PC-9 (cell line): Measurements from ENCODE around the gene CIT. TPM values are rescaled to one million over a fixed set of nuclear protein-coding genes. Genes with fewer than 3 reads are reported as not detected.

Experiments
- BruUV-seq: library from RNA; stranded (reverse); fragments of 400-500 nt; replicated peaks from 2 replicates; lab custom pipeline; 2021; lab: Mats Ljungman, UMichigan
- CTCF ChIA-PET: fragments of 300-600 bp; sonication (Branson Sonifier 250); formaldehyde crosslinking; loops from one replicate; lab custom pipeline; 2022; ENCODE audit warnings: antibody characterized with exemption; lab: Charles Lee
- POLR2A ChIA-PET: fragments of 300-600 bp; sonication (Branson Sonifier 250); formaldehyde crosslinking; loops from one replicate; lab custom pipeline; 2022; ENCODE audit warnings: antibody characterized with exemption; ENCODE audit not compliant: unreplicated experiment; lab: Charles Lee
- DNase-seq, 2 experiments: peaks; one replicate each; pipeline versions ENCODE4 v3.0.0 to v3.0.0-alpha.2; 2015 to 2022; ENCODE audit warnings: mixed read lengths in 1 of 2
- H2AFZ ChIP-seq: fragments of 200-600 bp; sonication (generic); 2 replicates; pipeline ENCODE4 v1.8.1; 2017; ENCODE audit warnings: antibody characterized with exemption
- H3F3A ChIP-seq: fragments of 200-600 bp; sonication (generic); 2 replicates; pipeline ENCODE4 v1.8.1; 2017; ENCODE audit warnings: antibody characterized with exemption, mild to moderate bottlenecking, low read depth; ENCODE audit not compliant: insufficient read depth
- H3K27ac ChIP-seq: fragments of 200-600 bp; sonication (generic); 2 replicates; pipeline ENCODE4 v1.6.1; 2016; ENCODE audit warnings: mixed run types
- H3K27me3 ChIP-seq: fragments of 200-600 bp; sonication (generic); 2 replicates; pipeline ENCODE4 v1.6.1; 2016; ENCODE audit warnings: low read depth, mixed run types; ENCODE audit not compliant: insufficient read depth
- H3K36me3 ChIP-seq: fragments of 200-600 bp; sonication (generic); 2 replicates; pipeline ENCODE4 v1.6.1; 2016; ENCODE audit warnings: low read depth, mixed run types
- H3K4me1 ChIP-seq: fragments of 200-600 bp; sonication (generic); replicated peaks from 2 replicates; pipeline ENCODE4 v1.6.1; 2016; ENCODE audit warnings: mixed run types; ENCODE audit not compliant: insufficient read depth
- H3K4me2 ChIP-seq: fragments of 200-600 bp; sonication (generic); 2 replicates; pipeline ENCODE4 v1.6.1; 2017; ENCODE audit warnings: mixed run types
- H3K4me3 ChIP-seq: fragments of 200-600 bp; sonication (generic); 2 replicates; pipeline ENCODE4 v1.6.1; 2016; ENCODE audit warnings: mixed run types
- H3K79me2 ChIP-seq: fragments of 200-600 bp; sonication (generic); 2 replicates; pipeline ENCODE4 v1.6.1; 2017; ENCODE audit warnings: low read depth, mixed run types
- H3K9me2 ChIP-seq: fragments of 200-600 bp; sonication (generic); 2 replicates; pipeline ENCODE4 v1.8.1; 2017; ENCODE audit warnings: mild to moderate bottlenecking; ENCODE audit not compliant: insufficient read depth
- H3K9me3 ChIP-seq: fragments of 200-600 bp; sonication (generic); 2 replicates; pipeline ENCODE4 v1.8.1; 2016; ENCODE audit warnings: low read depth; ENCODE audit not compliant: insufficient read depth
- H4K20me1 ChIP-seq: fragments of 200-600 bp; sonication (generic); 2 replicates; pipeline ENCODE4 v1.8.1; 2017; ENCODE audit not compliant: insufficient read depth
- EZH2 ChIP-seq: fragments of 200-600 bp; sonication (generic); IDR thresholded peaks from 2 replicates; pipeline ENCODE4 v1.8.0; 2017; ENCODE audit warnings: antibody characterized with exemption, low read depth
- intact Hi-C: fragments of 100-400 bp; cut with micrococcal nuclease; formaldehyde crosslinking; loops from one replicate; pipeline ENCODE4 v1.10.0; 2022; ENCODE audit not compliant: unreplicated experiment
- total RNA-seq: library from RNA; stranded (reverse); gene quantifications from 2 replicates; pipeline ENCODE4 v1.2.3, GENCODE V29; 2021
- TF ChIP-seq, protein P1 (sequence below): fragments of 200-600 bp; sonication (generic); conservative IDR thresholded peaks from 2 replicates; pipeline ENCODE4 v1.6.1; 2017; ENCODE audit warnings: mixed run types, antibody characterized with exemption, mild to moderate bottlenecking, moderate library complexity

Gene CIT
- total RNA-seq, 1 experiment from 2014 or later = 81.8 TPM

GRCh38 chr12:119699199-119699760, 177.8 kb downstream of the CIT start:
- H3K27ac ChIP-seq = no peak overlapping the region
- H3K9me2 ChIP-seq = no peaks in the 10 kb centered on the region
- no peaks in the 10 kb centered on the region for H3F3A ChIP-seq
- no peaks in the 10 kb centered on the region for H3K9me3 ChIP-seq
- BruUV-seq = no TSS peak
- no peak overlapping the region for H3K4me2 ChIP-seq
- no peak overlapping the region for H3K4me3 ChIP-seq
- H4K20me1 ChIP-seq = no peaks in the 10 kb centered on the region
- CTCF ChIA-PET = interaction anchor here (0.7 kb wide), 1 partner anchor 838 kb away, joined by 7 read pairs; no protein-coding TSS in a partner anchor
- H3K79me2 ChIP-seq = no peaks in the 10 kb centered on the region
- no peak for TF ChIP-seq EZH2
- TF ChIP-seq, protein P1, sequence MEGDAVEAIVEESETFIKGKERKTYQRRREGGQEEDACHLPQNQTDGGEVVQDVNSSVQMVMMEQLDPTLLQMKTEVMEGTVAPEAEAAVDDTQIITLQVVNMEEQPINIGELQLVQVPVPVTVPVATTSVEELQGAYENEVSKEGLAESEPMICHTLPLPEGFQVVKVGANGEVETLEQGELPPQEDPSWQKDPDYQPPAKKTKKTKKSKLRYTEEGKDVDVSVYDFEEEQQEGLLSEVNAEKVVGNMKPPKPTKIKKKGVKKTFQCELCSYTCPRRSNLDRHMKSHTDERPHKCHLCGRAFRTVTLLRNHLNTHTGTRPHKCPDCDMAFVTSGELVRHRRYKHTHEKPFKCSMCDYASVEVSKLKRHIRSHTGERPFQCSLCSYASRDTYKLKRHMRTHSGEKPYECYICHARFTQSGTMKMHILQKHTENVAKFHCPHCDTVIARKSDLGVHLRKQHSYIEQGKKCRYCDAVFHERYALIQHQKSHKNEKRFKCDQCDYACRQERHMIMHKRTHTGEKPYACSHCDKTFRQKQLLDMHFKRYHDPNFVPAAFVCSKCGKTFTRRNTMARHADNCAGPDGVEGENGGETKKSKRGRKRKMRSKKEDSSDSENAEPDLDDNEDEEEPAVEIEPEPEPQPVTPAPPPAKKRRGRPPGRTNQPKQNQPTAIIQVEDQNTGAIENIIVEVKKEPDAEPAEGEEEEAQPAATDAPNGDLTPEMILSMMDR = no peak
- no peaks in the 10 kb centered on the region for H3K36me3 ChIP-seq
- DNase-seq = no peak
- intact Hi-C loops = no loop called here
- H3K27me3 ChIP-seq = no peaks in the 10 kb centered on the region
- POLR2A ChIA-PET = interaction anchor here (0.6 kb wide), 1 partner anchor 12 kb away, joined by 29 read pairs; no protein-coding TSS in a partner anchor
- H2AFZ ChIP-seq = no peak overlapping the region
- H3K4me1 ChIP-seq = no peaks in the 10 kb centered on the region

DNA sequence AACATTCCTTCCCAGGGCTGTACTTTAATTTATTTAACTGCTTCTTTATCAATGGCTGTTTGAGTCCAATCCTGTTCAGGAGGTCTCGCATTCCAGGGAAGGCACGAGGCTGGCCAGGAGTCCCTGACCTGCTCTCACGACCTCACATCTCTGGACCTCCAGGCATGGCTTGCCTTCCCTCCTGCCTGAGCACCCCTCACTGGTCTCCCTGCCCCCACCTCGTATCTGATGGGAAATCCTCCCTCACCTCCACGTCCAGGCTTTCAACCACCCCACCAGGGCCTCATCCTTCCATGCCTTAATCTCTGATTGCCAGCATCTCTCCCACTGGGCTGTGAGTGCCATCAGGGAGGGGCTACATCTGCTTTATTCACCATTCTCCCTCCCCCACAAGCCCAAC, 180.2 kb downstream of the CIT start:
- Histone ChIP-seq H3K27ac (no peak overlapping the region), H2AFZ (no peak overlapping the region), H3K9me2 (no peaks in the 10 kb centered on the region), H3F3A (no peaks in the 10 kb centered on the region), H3K79me2 (no peaks in the 10 kb centered on the region), H3K4me1 (no peaks in the 10 kb centered on the region), H3K9me3 (no peaks in the 10 kb centered on the region), H3K27me3 (no peaks in the 10 kb centered on the region), H3K36me3 (no peaks in the 10 kb centered on the region), H3K4me2 (no peak overlapping the region), H3K4me3 (no peak overlapping the region), H4K20me1 (no peaks in the 10 kb centered on the region)
- TF ChIP-seq, protein P1 = no peak
- no peak for TF ChIP-seq EZH2
- CTCF ChIA-PET = no interaction called here
- POLR2A ChIA-PET = no interaction called here
- intact Hi-C loops = no loop called here
- BruUV-seq = no TSS peak
- no peak for DNase-seq

DNA sequence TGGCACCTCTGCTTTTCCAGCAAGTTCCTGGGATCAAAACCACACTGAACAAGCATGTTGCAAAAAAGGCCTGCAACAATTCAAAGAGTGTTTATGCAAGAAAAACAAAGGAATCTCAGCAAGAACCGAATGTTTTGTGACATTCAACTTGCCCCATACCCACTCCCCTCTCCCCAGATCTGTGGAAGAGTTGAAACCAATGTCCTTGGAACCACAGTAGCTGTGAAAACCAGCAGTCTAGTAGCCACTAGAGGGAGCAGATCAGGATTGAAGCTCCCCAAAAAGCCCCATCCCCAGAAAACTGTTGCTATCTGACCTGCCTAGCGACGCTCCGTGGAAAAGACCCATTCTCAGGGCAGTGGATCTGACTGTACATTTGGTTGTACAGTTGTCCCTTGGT, 182.1 kb downstream of the CIT start:
- BruUV-seq = no TSS peak
- CTCF ChIA-PET = no interaction called here
- DNase-seq = no peak

More for the DNA sequence above, 182.1 kb downstream of the CIT start:
- POLR2A ChIA-PET = no interaction called here
- H3K4me3 ChIP-seq = no peak overlapping the region
- H3K4me1 ChIP-seq = no peaks in the 10 kb centered on the region
- no peaks in the 10 kb centered on the region for H3K36me3 ChIP-seq
- no peaks in the 10 kb centered on the region for H3K79me2 ChIP-seq
- no peak overlapping the region for H3K4me2 ChIP-seq
- no peak overlapping the region for H3K27ac ChIP-seq
- no peak overlapping the region for H2AFZ ChIP-seq
- TF ChIP-seq, protein P1 = peak; percentile 41
- TF ChIP-seq EZH2 = no peak
- H3K27me3 ChIP-seq = no peaks in the 10 kb centered on the region
- no peaks in the 10 kb centered on the region for H3F3A ChIP-seq
- no peaks in the 10 kb centered on the region for H4K20me1 ChIP-seq
- intact Hi-C loops = no loop called here
- H3K9me2 ChIP-seq = no peaks in the 10 kb centered on the region
- H3K9me3 ChIP-seq = no peaks in the 10 kb centered on the region
